ENCODE measurements around the gene CRB2. TPM values are rescaled to one million over a fixed set of nuclear protein-coding genes. Genes with fewer than 3 reads are reported as not detected.

Gene CRB2
- total RNA-seq, 2 experiments from 2014 or later, result not detected

- POLR2A ChIA-PET, result interaction anchor here (0.9 kb wide), 1 partner anchor 11 kb away, joined by 4 read pairs; no protein-coding TSS in a partner anchor
- H3K27me3 Mint-ChIP-seq (ENCODE audit: low read depth), result no peaks in the 10 kb centered on the region
Observed at GRCh38 chr9:123424552-123425225, 68.7 kb downstream of the CRB2 start.

GRCh38 chr9:123425261-123425821, 69.3 kb downstream of the CRB2 start:
- POLR2A ChIA-PET, result no interaction called here
- no peak overlapping the region for H3K27ac Mint-ChIP-seq
- H3K4me1 Mint-ChIP-seq (ENCODE audit: low read depth), result no peaks in the 10 kb centered on the region
- no peaks in the 10 kb centered on the region for H3K9me3 Mint-ChIP-seq (ENCODE audit: insufficient read depth)
- H3K27me3 Mint-ChIP-seq (ENCODE audit: low read depth), result no peaks in the 10 kb centered on the region
- no peak overlapping the region for H3K4me3 Mint-ChIP-seq
- CTCF ChIA-PET, result no interaction called here
- no peaks in the 10 kb centered on the region for H3K36me3 Mint-ChIP-seq (ENCODE audit: low read depth)
- ATAC-seq (no peak), DNase-seq (no peak)

More at GRCh38 chr9:123424552-123425225, 68.7 kb downstream of the CRB2 start:
- Mint-ChIP-seq H3K36me3 (ENCODE audit: low read depth) (no peaks in the 10 kb centered on the region), H3K4me3 (no peak overlapping the region), H3K4me1 (ENCODE audit: low read depth) (no peaks in the 10 kb centered on the region), H3K9me3 (ENCODE audit: insufficient read depth) (no peaks in the 10 kb centered on the region), H3K27ac (no peak overlapping the region)
- DNase-seq (no peak), ATAC-seq (no peak)
- CTCF ChIA-PET, result no interaction called here

DNA sequence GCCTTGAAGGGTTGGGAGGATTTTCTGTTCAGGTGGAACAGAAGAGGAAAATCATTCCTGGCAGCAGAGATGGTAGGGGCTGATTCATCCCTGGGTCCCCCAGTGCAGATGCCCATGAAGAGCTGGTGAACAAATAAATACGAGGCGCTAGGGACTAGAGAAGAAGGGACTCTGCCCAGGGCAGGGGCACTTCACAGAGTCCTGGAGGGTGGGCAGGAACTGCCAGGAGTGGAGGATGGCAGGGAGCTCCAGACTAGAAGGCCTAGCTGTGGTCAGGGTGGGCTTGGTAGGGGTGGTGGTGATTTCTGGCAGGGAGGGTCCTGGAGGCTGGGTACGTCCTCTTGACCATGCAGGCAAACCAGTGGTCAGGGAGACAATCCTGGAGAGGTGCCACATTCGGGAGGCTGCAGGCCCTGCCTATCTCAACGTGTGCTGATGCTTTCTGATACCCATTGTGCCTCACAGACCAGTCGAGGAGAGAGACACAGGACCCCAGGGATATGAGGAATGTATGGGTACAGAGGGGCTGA, 69.9 kb downstream of the CRB2 start:
- no peak overlapping the region for H3K4me3 Mint-ChIP-seq
- ChIA-PET CTCF (interaction anchor here (1.2 kb wide), 1 partner anchor 614 kb away, joined by 3 read pairs; no protein-coding TSS in a partner anchor), POLR2A (no interaction called here)
- DNase-seq, result no peak
- H3K9me3 Mint-ChIP-seq (ENCODE audit: insufficient read depth), result no peaks in the 10 kb centered on the region
- no peaks in the 10 kb centered on the region for H3K27me3 Mint-ChIP-seq (ENCODE audit: low read depth)
- H3K27ac Mint-ChIP-seq, result no peak overlapping the region
- H3K4me1 Mint-ChIP-seq (ENCODE audit: low read depth), result no peaks in the 10 kb centered on the region
- no peak for ATAC-seq
- H3K36me3 Mint-ChIP-seq (ENCODE audit: low read depth), result no peaks in the 10 kb centered on the region

- no peak overlapping the region for H3K27ac Mint-ChIP-seq
- no peaks in the 10 kb centered on the region for H3K4me1 Mint-ChIP-seq (ENCODE audit: low read depth)
- no peak for DNase-seq
- no peaks in the 10 kb centered on the region for H3K27me3 Mint-ChIP-seq (ENCODE audit: low read depth)
- no peaks in the 10 kb centered on the region for H3K36me3 Mint-ChIP-seq (ENCODE audit: low read depth)
- no peaks in the 10 kb centered on the region for H3K9me3 Mint-ChIP-seq (ENCODE audit: insufficient read depth)
- no peak for ATAC-seq
- no peak overlapping the region for H3K4me3 Mint-ChIP-seq
- ChIA-PET POLR2A (no interaction called here), CTCF (interaction anchor here (1.2 kb wide), 1 partner anchor 614 kb away, joined by 3 read pairs; no protein-coding TSS in a partner anchor)
Observed at GRCh38 chr9:123426406-123426805, 70.4 kb downstream of the CRB2 start.

Small RNAs within 50 kb of the gene (microRNA-seq; reads per million reads assigned to microRNA genes)
- gene MIR601, result not detected

Other genes with a start within 250 kb of the CRB2 start
- gene STRBP, start 87.6 kb upstream of the CRB2 start, total RNA-seq, result 10 to 100 TPM; 26.1 to 26.5 TPM

All from activated CD8-positive, alpha-beta T cell treated with anti-CD3 and anti-CD28 coated beads, Interleukin-2, amount 10 ng/mL, durations not matched to agents 7 days and 5 days (primary cell).